PC-3 (cell line): ENCODE measurements around the gene EMX2.

Experiments
- EZH2 ChIP-seq: fragments of 300-600 bp; sonication (generic); IDR thresholded peaks from one replicate; pipeline ENCODE4 v1.6.1; 2017; ENCODE audit warnings: antibody characterized with exemption, mild to moderate bottlenecking, low read length; ENCODE audit not compliant: unreplicated experiment
- EZH2phosphoT487 ChIP-seq: fragments of 300-600 bp; sonication (generic); IDR thresholded peaks from 2 replicates; pipeline ENCODE4 v1.6.1; 2018; ENCODE audit warnings: mild to moderate bottlenecking, antibody characterized with exemption, low read length, borderline replicate concordance
- TF ChIP-seq, protein P1 (sequence below): fragments of 300-600 bp; sonication (generic); conservative IDR thresholded peaks from 2 replicates; pipeline ENCODE4 v1.5.1; 2017; ENCODE audit warnings: antibody characterized with exemption, low read depth, mild to moderate bottlenecking, low read length

DNA sequence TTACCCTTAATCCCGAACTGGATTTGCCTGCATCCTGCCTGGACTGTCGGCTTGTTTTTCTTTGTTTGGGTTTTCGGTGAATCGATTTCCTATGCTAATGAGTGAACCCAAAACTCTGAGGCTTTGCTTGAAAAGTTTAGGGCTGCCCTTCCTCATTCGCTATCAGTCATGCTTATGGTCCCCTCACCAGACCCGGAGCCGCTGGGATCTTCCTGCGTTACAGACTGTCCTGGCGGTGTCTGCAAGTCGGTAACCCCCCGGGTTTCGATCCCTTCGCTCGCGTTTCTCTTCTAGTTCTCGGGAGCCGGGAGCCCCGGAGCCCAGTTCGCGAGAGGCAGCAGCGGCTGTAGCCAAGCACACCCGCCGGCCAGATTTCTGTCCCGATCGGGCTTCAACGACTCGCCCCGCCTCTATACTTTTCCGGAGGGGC lies 2.2 kb downstream of the EMX2 start:
- TF ChIP-seq, protein P1, sequence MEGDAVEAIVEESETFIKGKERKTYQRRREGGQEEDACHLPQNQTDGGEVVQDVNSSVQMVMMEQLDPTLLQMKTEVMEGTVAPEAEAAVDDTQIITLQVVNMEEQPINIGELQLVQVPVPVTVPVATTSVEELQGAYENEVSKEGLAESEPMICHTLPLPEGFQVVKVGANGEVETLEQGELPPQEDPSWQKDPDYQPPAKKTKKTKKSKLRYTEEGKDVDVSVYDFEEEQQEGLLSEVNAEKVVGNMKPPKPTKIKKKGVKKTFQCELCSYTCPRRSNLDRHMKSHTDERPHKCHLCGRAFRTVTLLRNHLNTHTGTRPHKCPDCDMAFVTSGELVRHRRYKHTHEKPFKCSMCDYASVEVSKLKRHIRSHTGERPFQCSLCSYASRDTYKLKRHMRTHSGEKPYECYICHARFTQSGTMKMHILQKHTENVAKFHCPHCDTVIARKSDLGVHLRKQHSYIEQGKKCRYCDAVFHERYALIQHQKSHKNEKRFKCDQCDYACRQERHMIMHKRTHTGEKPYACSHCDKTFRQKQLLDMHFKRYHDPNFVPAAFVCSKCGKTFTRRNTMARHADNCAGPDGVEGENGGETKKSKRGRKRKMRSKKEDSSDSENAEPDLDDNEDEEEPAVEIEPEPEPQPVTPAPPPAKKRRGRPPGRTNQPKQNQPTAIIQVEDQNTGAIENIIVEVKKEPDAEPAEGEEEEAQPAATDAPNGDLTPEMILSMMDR: no peak
- TF ChIP-seq EZH2: no peak
- no peak for TF ChIP-seq EZH2phosphoT487
